Measurements from ENCODE around the gene GPRC6A.
A peak's percentile ranks its signal among the peaks of the same experiment; 100 is the strongest.
"Not testable (repeated sequence)": the region's sequence is repeated elsewhere in the genome, so short reads cannot be mapped to it uniquely, and the experiment has no call there.

Gene GPRC6A

GRCh38 chr6:116859264-116859663 lies 30.4 kb upstream of the GPRC6A start:
- no peak overlapping the region for H3K27ac ChIP-seq
- TF ChIP-seq CTCF (conservative IDR thresholded peaks at IDR 0.05) (no peak), ZFX (IDR thresholded peaks at IDR 0.05) (no peak)

GRCh38 chr6:116858060-116858459 lies 29.2 kb upstream of the GPRC6A start:
- TF ChIP-seq CTCF (conservative IDR thresholded peaks at IDR 0.05), result no peak
- no peak for TF ChIP-seq ZFX (IDR thresholded peaks at IDR 0.05)
- H3K27ac ChIP-seq, result no peak overlapping the region

- TF ChIP-seq ZFX (IDR thresholded peaks at IDR 0.05) (no peak), CTCF (conservative IDR thresholded peaks at IDR 0.05) (peak; percentile 34)
- H3K27ac ChIP-seq, result no peak overlapping the region
These were observed 18.3 kb upstream of the GPRC6A start for GRCh38 chr6:116847227-116847626.

GRCh38 chr6:116842459-116842858 lies 13.6 kb upstream of the GPRC6A start:
- TF ChIP-seq CTCF (conservative IDR thresholded peaks at IDR 0.05) (no peak), ZFX (IDR thresholded peaks at IDR 0.05) (no peak)
- H3K27ac ChIP-seq, result no peak overlapping the region

GRCh38 chr6:116840091-116840490 lies 11.2 kb upstream of the GPRC6A start:
- no peak for TF ChIP-seq ZFX (IDR thresholded peaks at IDR 0.05)
- TF ChIP-seq CTCF (conservative IDR thresholded peaks at IDR 0.05), result no peak

GRCh38 chr6:116836606-116837342 lies 7.9 kb upstream of the GPRC6A start:
- H3K27ac ChIP-seq, result no peak overlapping the region
- TF ChIP-seq ZFX (IDR thresholded peaks at IDR 0.05), result no peak
- TF ChIP-seq CTCF (conservative IDR thresholded peaks at IDR 0.05), result no peak

More at GRCh38 chr6:116840091-116840490, 11.2 kb upstream of the GPRC6A start:
- H3K27ac ChIP-seq, result no peak overlapping the region

GRCh38 chr6:116834526-116834925 lies 5.6 kb upstream of the GPRC6A start:
- not testable (repeated sequence) for H3K27ac ChIP-seq

All from C4-2B (cell line).